Uterus (tissue), 2 donors: ENCODE data around the gene PGGHG.

ENCODE experiments used
- POLR2A ChIP-seq, 2 donors: fragments of 450-650 bp; IDR thresholded peaks; one replicate each; pipeline ENCODE4 v1.6.1; 2016; ENCODE audit warnings: antibody characterized with exemption in 2 of 2, mild to moderate bottlenecking in 1 of 2, moderate library complexity in 1 of 2
- TF ChIP-seq, protein P1 (sequence below), 4 experiments: fragments of 200-600 bp in 2 of 4; fragments of 450-650 bp in 2 of 4; sonication (generic) in 2 of 4; IDR thresholded peaks; one replicate each; pipeline ENCODE4 v1.5.1; 2016 to 2019; ENCODE audit warnings: antibody characterized with exemption in 4 of 4, mild to moderate bottlenecking in 2 of 4, moderate library complexity in 1 of 4

DNA sequence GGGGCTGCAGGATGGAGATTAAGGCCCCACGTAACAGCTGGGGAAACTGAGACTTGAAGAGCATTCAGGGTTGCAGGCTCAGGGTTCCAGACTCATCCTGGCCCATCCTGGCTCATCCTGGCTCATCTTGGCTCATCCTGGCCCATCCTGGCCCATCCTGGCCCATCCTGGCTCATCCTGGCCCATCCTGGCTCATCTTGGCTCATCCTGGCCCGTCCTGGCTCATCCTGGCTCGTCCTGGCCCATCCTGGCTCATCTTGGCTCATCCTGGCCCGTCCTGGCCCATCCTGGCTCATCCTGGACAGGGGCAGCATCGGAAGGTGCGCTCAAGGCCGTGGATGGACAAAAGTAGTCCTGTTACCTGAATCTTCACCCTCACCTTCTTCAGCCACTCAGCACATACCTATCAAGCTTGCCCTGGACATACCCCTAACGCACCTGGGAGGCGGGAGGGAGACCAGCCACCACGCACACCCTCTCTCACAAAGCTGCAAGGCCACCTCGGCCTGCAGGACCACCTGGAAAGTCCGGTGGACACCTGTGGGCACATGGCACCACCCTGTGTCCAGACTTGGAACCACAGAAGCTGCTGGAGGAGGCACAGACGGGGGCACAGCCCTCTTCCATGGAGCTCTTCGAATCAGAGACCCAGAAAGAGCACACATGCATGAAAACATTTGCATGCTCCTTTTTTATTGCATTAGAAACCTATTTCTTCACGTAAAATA, 31.0 kb upstream of the PGGHG start:
- TF ChIP-seq, protein P1, sequence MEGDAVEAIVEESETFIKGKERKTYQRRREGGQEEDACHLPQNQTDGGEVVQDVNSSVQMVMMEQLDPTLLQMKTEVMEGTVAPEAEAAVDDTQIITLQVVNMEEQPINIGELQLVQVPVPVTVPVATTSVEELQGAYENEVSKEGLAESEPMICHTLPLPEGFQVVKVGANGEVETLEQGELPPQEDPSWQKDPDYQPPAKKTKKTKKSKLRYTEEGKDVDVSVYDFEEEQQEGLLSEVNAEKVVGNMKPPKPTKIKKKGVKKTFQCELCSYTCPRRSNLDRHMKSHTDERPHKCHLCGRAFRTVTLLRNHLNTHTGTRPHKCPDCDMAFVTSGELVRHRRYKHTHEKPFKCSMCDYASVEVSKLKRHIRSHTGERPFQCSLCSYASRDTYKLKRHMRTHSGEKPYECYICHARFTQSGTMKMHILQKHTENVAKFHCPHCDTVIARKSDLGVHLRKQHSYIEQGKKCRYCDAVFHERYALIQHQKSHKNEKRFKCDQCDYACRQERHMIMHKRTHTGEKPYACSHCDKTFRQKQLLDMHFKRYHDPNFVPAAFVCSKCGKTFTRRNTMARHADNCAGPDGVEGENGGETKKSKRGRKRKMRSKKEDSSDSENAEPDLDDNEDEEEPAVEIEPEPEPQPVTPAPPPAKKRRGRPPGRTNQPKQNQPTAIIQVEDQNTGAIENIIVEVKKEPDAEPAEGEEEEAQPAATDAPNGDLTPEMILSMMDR (IDR thresholded peaks at IDR 0.05), result no peak
- TF ChIP-seq POLR2A (IDR thresholded peaks at IDR 0.05), result no peak
